ENCODE data around the gene CEP41.

Gene CEP41

GRCh38 chr7:130367088-130367755 lies 73.6 kb downstream of the CEP41 start:
- no peak for DNase-seq

- DNase-seq: no peak
Observed at GRCh38 chr7:130366564-130366963, 74.3 kb downstream of the CEP41 start.

GRCh38 chr7:130365511-130366441 lies 75.0 kb downstream of the CEP41 start:
- no peak for DNase-seq

GRCh38 chr7:130365088-130365487 lies 75.7 kb downstream of the CEP41 start:
- DNase-seq: no peak

- no peak for DNase-seq
Observed at GRCh38 chr7:130364451-130364850, 76.4 kb downstream of the CEP41 start.

GRCh38 chr7:130363026-130363847 lies 77.6 kb downstream of the CEP41 start:
- no peak for DNase-seq

GRCh38 chr7:130362251-130362816 lies 78.5 kb downstream of the CEP41 start:
- DNase-seq: no peak

- DNase-seq: no peak
Observed at GRCh38 chr7:130361681-130362080, 79.1 kb downstream of the CEP41 start.

GRCh38 chr7:130360518-130360917 lies 80.3 kb downstream of the CEP41 start:
- no peak for DNase-seq

- DNase-seq: no peak
Observed at GRCh38 chr7:130359276-130359857, 81.4 kb downstream of the CEP41 start.

GRCh38 chr7:130358471-130358870 lies 82.3 kb downstream of the CEP41 start:
- no peak for DNase-seq

- no peak for DNase-seq
Observed at GRCh38 chr7:130356876-130357611, 83.8 kb downstream of the CEP41 start.

- DNase-seq: no peak
Observed at GRCh38 chr7:130356121-130356875, 84.5 kb downstream of the CEP41 start.

- DNase-seq: no peak
Observed at GRCh38 chr7:130353196-130353595, 87.6 kb downstream of the CEP41 start.

GRCh38 chr7:130352194-130353074 lies 88.4 kb downstream of the CEP41 start:
- DNase-seq: no peak

- no peak for DNase-seq
Observed at GRCh38 chr7:130351791-130352090, 89.1 kb downstream of the CEP41 start.

- DNase-seq: no peak
Observed at GRCh38 chr7:130350945-130351790, 89.6 kb downstream of the CEP41 start.

GRCh38 chr7:130349911-130350782 lies 90.7 kb downstream of the CEP41 start:
- DNase-seq: no peak
